IMR-90 (cell line): Measurements from ENCODE around the gene NOP10. TPM values are rescaled to one million over a fixed set of nuclear protein-coding genes. Genes with fewer than 3 reads are reported as not detected.
A peak's percentile ranks its signal among the peaks of the same experiment; 100 is the strongest.

Experiments used
- ATAC-seq: fragments of 200-7000 bp; cut with Tn5 transposase; 2 replicates; pipeline ENCODE4 v1.9.1; 2020; ENCODE audit warnings: low read depth, mild to moderate bottlenecking, moderate library complexity
- BruUV-seq: library from RNA; stranded (reverse); fragments of 400-500 nt; replicated peaks from 2 replicates; lab custom pipeline; 2021; lab: Mats Ljungman, UMichigan
- CTCF ChIA-PET: fragments of 300-600 bp; formaldehyde crosslinking; extraction: SDS; loops from one replicate; lab custom pipeline; 2021; ENCODE audit warnings: antibody characterized with exemption; lab: Yijun Ruan, JAX
- POLR2A ChIA-PET: fragments of 300-600 bp; sonication (Branson Sonifier 250); formaldehyde crosslinking; loops from one replicate; lab custom pipeline; 2022; ENCODE audit warnings: antibody characterized with exemption; ENCODE audit not compliant: unreplicated experiment; lab: Charles Lee
- DNase-seq: peaks from one replicate; pipeline ENCODE4 v3.0.0; 2013
- H2AFZ ChIP-seq: replicated peaks from 2 replicates; pipeline ENCODE3; 2013; ENCODE audit warnings: low read length, mild to moderate bottlenecking; ENCODE audit not compliant: poor library complexity
- H2AK5ac ChIP-seq: 2 replicates; pipeline ENCODE4 v1.6.1; 2013; ENCODE audit warnings: low read depth, low read length, inconsistent platforms
- H2AK9ac ChIP-seq: replicated peaks from 2 replicates; pipeline ENCODE3; 2013; ENCODE audit warnings: mild to moderate bottlenecking, low read depth, low read length, moderate library complexity; ENCODE audit not compliant: poor library complexity
- H2BK120ac ChIP-seq: 2 replicates; pipeline ENCODE4 v1.6.1; 2013; ENCODE audit warnings: low read depth, low read length, inconsistent platforms
- H2BK15ac ChIP-seq: 3 replicates; pipeline ENCODE4 v1.6.1; 2013; ENCODE audit warnings: low read depth, low read length, inconsistent platforms
- H2BK20ac ChIP-seq: 2 replicates; pipeline ENCODE4 v1.6.1; 2013; ENCODE audit warnings: low read depth, mild to moderate bottlenecking, inconsistent platforms, low read length, moderate library complexity
- H2BK5ac ChIP-seq: 2 replicates; pipeline ENCODE4 v1.6.1; 2013; ENCODE audit warnings: mild to moderate bottlenecking, low read depth, low read length, inconsistent platforms; ENCODE audit not compliant: poor library complexity, severe bottlenecking
- H3K14ac ChIP-seq: replicated peaks from 2 replicates; pipeline ENCODE4 v1.6.1; 2013; ENCODE audit warnings: low read depth, low read length, inconsistent platforms
- H3K18ac ChIP-seq: 2 replicates; pipeline ENCODE4 v1.6.1; 2013; ENCODE audit warnings: low read depth, low read length, control low read depth
- H3K23ac ChIP-seq: 2 replicates; pipeline ENCODE4 v1.6.1; 2013; ENCODE audit warnings: low read depth, low read length, inconsistent platforms
- H3K27ac ChIP-seq: 2 replicates; pipeline ENCODE4 v1.5.1; 2013; ENCODE audit warnings: mild to moderate bottlenecking, control low read depth, low read length; ENCODE audit not compliant: insufficient read depth
- H3K27me3 ChIP-seq: 2 replicates; pipeline ENCODE4 v1.6.1; 2013; ENCODE audit warnings: low read length; ENCODE audit not compliant: control insufficient read depth, insufficient read depth
- H3K36me3 ChIP-seq: 2 replicates; pipeline ENCODE4 v1.6.1; 2013; ENCODE audit warnings: low read length, mixed read lengths; ENCODE audit not compliant: control insufficient read depth, insufficient read depth
- H3K4ac ChIP-seq: 2 replicates; pipeline ENCODE4 v1.6.1; 2013; ENCODE audit warnings: low read depth, low read length, inconsistent platforms
- H3K4me1 ChIP-seq: 2 replicates; pipeline ENCODE4 v1.6.1; 2013; ENCODE audit warnings: low read length, mixed read lengths; ENCODE audit not compliant: control insufficient read depth, insufficient read depth
- H3K4me2 ChIP-seq: 2 replicates; pipeline ENCODE4 v1.6.1; 2013; ENCODE audit warnings: low read depth, mild to moderate bottlenecking, control low read depth, low read length, moderate library complexity
- H3K4me3 ChIP-seq: 2 replicates; pipeline ENCODE4 v1.5.1; 2013; ENCODE audit warnings: low read depth, mild to moderate bottlenecking, control low read depth, low read length, moderate library complexity; ENCODE audit not compliant: insufficient read depth
- H3K56ac ChIP-seq: 2 replicates; pipeline ENCODE4 v1.6.1; 2013; ENCODE audit warnings: low read length, inconsistent platforms; ENCODE audit not compliant: insufficient read depth; ENCODE audit errors: extremely low read depth
- H3K79me1 ChIP-seq, 2 experiments: 2 replicates each; pipeline ENCODE4 v1.6.1; 2013; ENCODE audit warnings: low read length in 2 of 2, inconsistent platforms in 1 of 2, low read depth in 1 of 2
- H3K9ac ChIP-seq: 2 replicates; pipeline ENCODE4 v1.6.1; 2013; ENCODE audit warnings: low read depth, low read length, control low read depth
- H3K9me1 ChIP-seq: 2 replicates; pipeline ENCODE4 v1.6.1; 2013; ENCODE audit warnings: low read length, inconsistent platforms; ENCODE audit not compliant: insufficient read depth
- H3K9me3 ChIP-seq: 2 replicates; pipeline ENCODE4 v1.6.1; 2013; ENCODE audit warnings: low read length; ENCODE audit not compliant: control insufficient read depth, insufficient read depth
- H4K20me1 ChIP-seq: 2 replicates; pipeline ENCODE4 v1.6.1; 2013; ENCODE audit warnings: low read length, inconsistent platforms; ENCODE audit not compliant: insufficient read depth
- H4K5ac ChIP-seq: 2 replicates; pipeline ENCODE4 v1.6.1; 2013; ENCODE audit warnings: mild to moderate bottlenecking, low read depth, low read length, control low read depth
- H4K8ac ChIP-seq, 2 experiments: 2 replicates each; pipeline ENCODE4 v1.6.1; 2013; ENCODE audit warnings: low read depth in 2 of 2, low read length in 2 of 2, control low read depth in 1 of 2, inconsistent platforms in 1 of 2
- H4K91ac ChIP-seq: 2 replicates; pipeline ENCODE4 v1.6.1; 2013; ENCODE audit warnings: low read depth, low read length, inconsistent platforms; ENCODE audit not compliant: insufficient read depth
- BHLHE40 ChIP-seq: fragments of 150-350 bp; IDR thresholded peaks from 2 replicates; pipeline ENCODE4 v1.6.1; 2016; ENCODE audit warnings: mild to moderate bottlenecking, low read depth, low read length
- MAFK ChIP-seq: IDR thresholded peaks from 2 replicates; pipeline ENCODE4 v1.6.1; 2012; ENCODE audit warnings: low read depth, low read length, improper control_type of control experiment
- MXI1 ChIP-seq: IDR thresholded peaks from 2 replicates; pipeline ENCODE4 v1.6.1; 2012; ENCODE audit warnings: low read depth, mild to moderate bottlenecking, low read length, moderate library complexity, borderline replicate concordance
- POLR2A ChIP-seq: IDR thresholded peaks from 2 replicates; pipeline ENCODE4 v1.6.1; 2012; ENCODE audit warnings: mild to moderate bottlenecking, low read depth, low read length
- RAD21 ChIP-seq: IDR thresholded peaks from 2 replicates; pipeline ENCODE4 v1.6.1; 2012; ENCODE audit warnings: low read length, improper control_type of control experiment
- RCOR1 ChIP-seq: IDR thresholded peaks from 2 replicates; pipeline ENCODE4 v1.6.1; 2012; ENCODE audit warnings: mild to moderate bottlenecking, low read length, improper control_type of control experiment; ENCODE audit not compliant: insufficient replicate concordance
- WGBS, 2 experiments: methylation state at CpG; one replicate each; pipeline versions ENCODE4 v1.1.5 to v1.1.7; 2013; ENCODE audit warnings: missing lambda C conversion rate in 2 of 2; ENCODE audit not compliant: insufficient read length in 1 of 2; ENCODE audit errors: extremely low coverage in 2 of 2; 5-methylcytosine and 5-hydroxymethylcytosine counted together
- dilution Hi-C: fragments of 300-500 bp; cut with HindIII; formaldehyde crosslinking; loops from one replicate; pipeline ENCODE4 v1.14.3; 2018; ENCODE audit warnings: low sequenced_read_pairs; ENCODE audit not compliant: unreplicated experiment
- in situ Hi-C: fragments of 300-500 bp; cut with MboI; formaldehyde crosslinking; loops from 3 replicates; pipeline ENCODE4 v1.14.3; 2019; ENCODE audit warnings: low sequenced_read_pairs, inconsistent platforms, mixed read lengths
- intact Hi-C: fragments of 100-400 bp; cut with micrococcal nuclease; formaldehyde crosslinking; loops from 2 replicates; pipeline ENCODE4 v1.10.0; 2022
- polyA plus RNA-seq, 3 experiments: library from polyadenylated mRNA; depleted of rRNA; stranded (reverse); fragments of >200 nt; gene quantifications; 2 replicates each; pipeline ENCODE4 v1.2.3, GENCODE V29; 2012; ENCODE audit warnings: low replicate concordance in 1 of 3
- total RNA-seq: library from RNA; depleted of rRNA; stranded (reverse); fragments of >200 nt; gene quantifications from 2 replicates; pipeline ENCODE4 v1.2.3, GENCODE V29; 2012
- TF ChIP-seq, protein P1 (sequence below): fragments of 150-350 bp; IDR thresholded peaks from 2 replicates; pipeline ENCODE4 v1.6.1; 2017; ENCODE audit warnings: mild to moderate bottlenecking, antibody characterized with exemption, low read length, low read depth

NOP10 gene
- total and polyA plus RNA-seq, 2 of the 4 experiments (the other 2 are of a cell fraction) = 141 to 468 TPM

DNA sequence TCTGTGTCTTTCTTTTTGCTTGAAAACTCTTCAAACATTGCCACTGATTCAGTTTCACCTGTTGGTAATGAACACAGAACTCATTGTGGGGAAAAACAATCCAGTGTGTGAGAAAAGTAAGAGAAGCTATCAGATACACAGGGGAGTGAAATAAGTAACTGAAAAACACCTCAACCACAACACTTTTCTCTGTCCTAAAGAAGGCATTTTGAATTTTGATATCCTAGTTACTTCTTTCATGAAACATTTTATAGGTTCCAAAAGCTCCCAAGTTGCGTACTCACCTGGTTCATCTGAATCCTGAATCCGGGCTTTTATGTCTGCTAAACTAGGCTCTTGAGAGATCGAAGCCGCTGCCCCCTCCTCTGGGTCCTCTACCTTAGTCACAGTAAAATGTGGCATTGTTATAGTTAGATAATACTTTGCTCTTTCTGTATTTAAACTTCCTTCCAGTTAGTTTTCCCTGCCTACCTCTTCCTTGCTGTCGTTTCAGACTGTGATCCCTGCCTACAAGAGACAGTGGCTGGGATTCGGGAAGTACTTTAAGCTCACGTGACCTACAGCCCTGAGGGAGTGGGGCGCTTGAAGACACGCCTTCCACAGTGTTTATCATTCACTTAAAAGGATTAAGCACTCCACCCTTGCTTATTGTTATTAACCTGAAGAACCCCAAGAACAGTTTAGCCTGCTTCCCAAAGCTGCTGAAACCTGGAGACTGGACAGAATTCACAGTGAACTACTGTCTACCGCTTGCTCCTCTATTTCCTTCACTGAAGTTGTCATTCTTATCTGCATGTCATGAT lies 24.5 kb downstream of the NOP10 start:
- H3K23ac ChIP-seq = peak overlapping the region; percentile 61; the same call in 1 of the 2 replicates
- CTCF ChIA-PET = no interaction called here

More for the DNA sequence above, 24.5 kb downstream of the NOP10 start:
- no peak overlapping the region for H2BK20ac ChIP-seq
- peak overlapping the region; percentile 46 for H3K4me3 ChIP-seq
- no peak overlapping the region for H2AK9ac ChIP-seq
- no peaks in the 10 kb centered on the region; the same call in 1 of the 2 replicates for H3K9me1 ChIP-seq
- TF ChIP-seq POLR2A (peak; percentile 41; the same call in 1 of the 2 replicates), RAD21 (no peak), MXI1 (no peak), MAFK (no peak), BHLHE40 (peak; percentile 82), RCOR1 (no peak)
- TF ChIP-seq, protein P1, sequence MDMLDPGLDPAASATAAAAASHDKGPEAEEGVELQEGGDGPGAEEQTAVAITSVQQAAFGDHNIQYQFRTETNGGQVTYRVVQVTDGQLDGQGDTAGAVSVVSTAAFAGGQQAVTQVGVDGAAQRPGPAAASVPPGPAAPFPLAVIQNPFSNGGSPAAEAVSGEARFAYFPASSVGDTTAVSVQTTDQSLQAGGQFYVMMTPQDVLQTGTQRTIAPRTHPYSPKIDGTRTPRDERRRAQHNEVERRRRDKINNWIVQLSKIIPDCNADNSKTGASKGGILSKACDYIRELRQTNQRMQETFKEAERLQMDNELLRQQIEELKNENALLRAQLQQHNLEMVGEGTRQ = peak; percentile 94
- no peak overlapping the region for H2AK5ac ChIP-seq
- no peaks in the 10 kb centered on the region for H4K20me1 ChIP-seq
- H4K5ac ChIP-seq = peak overlapping the region; percentile 70
- peak overlapping the region; percentile 6; the same call in 1 of the 2 replicates for H3K18ac ChIP-seq
- H3K9ac ChIP-seq = peak overlapping the region; percentile 89
- H3K4me2 ChIP-seq = peak overlapping the region; percentile 83
- H4K91ac ChIP-seq = no peak overlapping the region
- peaks cover 3 to 7% of the 10 kb centered on the region in 2 experiments; a peak in 3 of 4 replicates for H3K79me1 ChIP-seq
- no CpG with 5 or more reads among the region's 10 CpGs for WGBS, 2 experiments
- H2AFZ ChIP-seq = peak overlapping the region; percentile 85
- POLR2A ChIA-PET = no interaction called here
- H3K27me3 ChIP-seq = no peaks in the 10 kb centered on the region
- H2BK5ac ChIP-seq = no peak overlapping the region
- H3K36me3 ChIP-seq = no peaks in the 10 kb centered on the region
- dilution Hi-C loops (no loop called here), intact Hi-C loops (no loop called here), in situ Hi-C loops (no loop called here)
- H3K9me3 ChIP-seq = no peaks in the 10 kb centered on the region
- peak overlapping the region; percentile 24 for H2BK120ac ChIP-seq
- H3K14ac ChIP-seq = peak overlapping the region; percentile 80
- ATAC-seq (peak; percentile 99), DNase-seq (peak; percentile 68)
- H3K4ac ChIP-seq = peak overlapping the region; percentile 59
- H3K27ac ChIP-seq = peak overlapping the region; percentile 41
- BruUV-seq = no TSS peak
- H3K4me1 ChIP-seq = no peaks in the 10 kb centered on the region; the same call in 1 of the 2 replicates
- peak overlapping the region; percentile 70 for H3K56ac ChIP-seq
- H4K8ac ChIP-seq = peak overlapping the region; percentile 22 to 89
- 0 out of 3 replicates have a peak overlapping the region, but pooled peaks have one; percentile 35 for H2BK15ac ChIP-seq
